Mucosa of descending colon (tissue), 3 donors: ENCODE results near the gene SUPT7L. TPM values are rescaled to one million over a fixed set of nuclear protein-coding genes. Genes with fewer than 3 reads are reported as not detected.

Experiments used
- ATAC-seq: fragments of 200-7000 bp; cut with Tn5 transposase; one replicate; pipeline ENCODE4 v1.9.1; 2020; ENCODE audit warnings: mild to moderate bottlenecking, moderate library complexity
- DNase-seq, 3 donors: peaks; one replicate each; pipeline ENCODE4 v3.0.0-alpha.2; 2020
- H3K36me3 ChIP-seq: fragments of 200-600 bp; one replicate; pipeline ENCODE4 v1.8.0; 2021; ENCODE audit warnings: low read depth, mild to moderate bottlenecking
- H3K4me1 ChIP-seq: fragments of 200-600 bp; one replicate; pipeline ENCODE4 v1.8.0; 2021; ENCODE audit warnings: low read depth, mild to moderate bottlenecking
- H3K4me3 ChIP-seq: fragments of 200-600 bp; one replicate; pipeline ENCODE4 v1.8.0; 2021; ENCODE audit warnings: mild to moderate bottlenecking
- H3K9me3 ChIP-seq: fragments of 200-600 bp; one replicate; pipeline ENCODE4 v1.8.0; 2021; ENCODE audit warnings: mild to moderate bottlenecking
- intact Hi-C, 2 donors: fragments of 100-400 bp; cut with DNase I in 1 of 2; cut with micrococcal nuclease in 1 of 2; formaldehyde crosslinking; loops; one replicate each; pipeline versions ENCODE4 v1.11.0 to v1.11.1; 2022; cut with DNase I, micrococcal nuclease
- total RNA-seq, 3 donors: library from RNA; stranded (reverse); fragmentation: NEBNext Ultra II Directional in 2 of 3; extraction: Animal tissue kit (Norgen Biotek cat#: 25700) in 2 of 3; gene quantifications; one replicate each; pipeline versions ENCODE4 v1.2.1 to v1.2.4, GENCODE V29; 2021 to 2023
- TF ChIP-seq, protein P1 (sequence below): fragments of 200-600 bp; IDR thresholded peaks from one replicate; pipeline ENCODE4 v1.8.0; 2022; ENCODE audit warnings: antibody characterized with exemption, mild to moderate bottlenecking
- donor health status: DM: no; HTN: no; CAD: no; lungs with moderate emphysema.
- donor health status: DM: no; HTN: no; CAD: no.
- donor health status: DM: no; HTN: yes; CAD: no.

The SUPT7L gene
- total RNA-seq, 3 donors from 2014 or later: 19.5 to 30.3 (median 28.1) TPM

DNA sequence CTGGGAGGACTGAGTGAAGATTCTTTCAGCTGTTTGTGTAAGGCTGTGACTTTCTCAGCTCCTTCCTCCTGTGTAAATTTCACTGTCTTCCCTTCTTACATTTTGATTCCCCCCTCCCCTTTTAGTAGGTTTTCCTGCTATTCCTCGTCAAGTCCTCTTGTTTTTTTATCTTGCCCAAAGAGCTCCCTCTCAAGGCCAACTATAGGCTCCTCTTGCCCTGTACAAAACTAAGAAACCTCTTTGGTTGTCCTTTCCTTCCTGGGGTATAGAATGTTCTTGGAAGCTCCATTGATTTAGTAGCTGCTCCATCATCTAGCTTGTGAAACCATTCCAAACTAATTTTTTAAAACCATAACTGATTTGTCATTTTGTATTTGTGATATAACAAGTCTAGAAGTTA lies 41.9 kb downstream of the SUPT7L start:
- Histone ChIP-seq H3K4me3 (no peak overlapping the region), H3K36me3 (no peaks in the 10 kb centered on the region), H3K4me1 (no peaks in the 10 kb centered on the region), H3K9me3 (no peaks in the 10 kb centered on the region)
- intact Hi-C loops: no loop called here
- no peak for ATAC-seq
- no peak for DNase-seq
- TF ChIP-seq, protein P1, sequence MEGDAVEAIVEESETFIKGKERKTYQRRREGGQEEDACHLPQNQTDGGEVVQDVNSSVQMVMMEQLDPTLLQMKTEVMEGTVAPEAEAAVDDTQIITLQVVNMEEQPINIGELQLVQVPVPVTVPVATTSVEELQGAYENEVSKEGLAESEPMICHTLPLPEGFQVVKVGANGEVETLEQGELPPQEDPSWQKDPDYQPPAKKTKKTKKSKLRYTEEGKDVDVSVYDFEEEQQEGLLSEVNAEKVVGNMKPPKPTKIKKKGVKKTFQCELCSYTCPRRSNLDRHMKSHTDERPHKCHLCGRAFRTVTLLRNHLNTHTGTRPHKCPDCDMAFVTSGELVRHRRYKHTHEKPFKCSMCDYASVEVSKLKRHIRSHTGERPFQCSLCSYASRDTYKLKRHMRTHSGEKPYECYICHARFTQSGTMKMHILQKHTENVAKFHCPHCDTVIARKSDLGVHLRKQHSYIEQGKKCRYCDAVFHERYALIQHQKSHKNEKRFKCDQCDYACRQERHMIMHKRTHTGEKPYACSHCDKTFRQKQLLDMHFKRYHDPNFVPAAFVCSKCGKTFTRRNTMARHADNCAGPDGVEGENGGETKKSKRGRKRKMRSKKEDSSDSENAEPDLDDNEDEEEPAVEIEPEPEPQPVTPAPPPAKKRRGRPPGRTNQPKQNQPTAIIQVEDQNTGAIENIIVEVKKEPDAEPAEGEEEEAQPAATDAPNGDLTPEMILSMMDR: no peak

DNA sequence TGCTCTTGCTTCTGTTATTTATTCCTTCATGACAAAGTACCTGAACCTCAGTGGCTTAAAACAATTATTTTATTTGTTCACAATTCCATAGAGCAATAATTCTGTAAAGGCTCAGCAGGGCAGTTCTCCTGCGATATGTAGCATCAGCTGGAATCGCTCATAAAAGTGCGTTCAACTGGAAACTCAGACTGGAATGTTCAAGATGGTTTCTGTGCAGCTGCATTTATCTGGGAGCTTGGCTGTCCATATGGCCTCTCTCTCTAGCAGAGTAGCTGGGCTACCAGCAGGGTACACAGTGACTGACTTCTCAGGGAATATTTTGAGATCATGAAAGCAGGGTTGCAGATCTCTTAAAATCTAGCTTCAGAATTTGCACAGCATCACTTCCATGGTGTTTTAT lies 48.1 kb downstream of the SUPT7L start:
- DNase-seq (no peak), ATAC-seq (no peak)
- Histone ChIP-seq H3K9me3 (no peaks in the 10 kb centered on the region), H3K36me3 (no peaks in the 10 kb centered on the region), H3K4me1 (no peaks in the 10 kb centered on the region), H3K4me3 (no peak overlapping the region)
- intact Hi-C loops: no loop called here
- TF ChIP-seq, protein P1: no peak

DNA sequence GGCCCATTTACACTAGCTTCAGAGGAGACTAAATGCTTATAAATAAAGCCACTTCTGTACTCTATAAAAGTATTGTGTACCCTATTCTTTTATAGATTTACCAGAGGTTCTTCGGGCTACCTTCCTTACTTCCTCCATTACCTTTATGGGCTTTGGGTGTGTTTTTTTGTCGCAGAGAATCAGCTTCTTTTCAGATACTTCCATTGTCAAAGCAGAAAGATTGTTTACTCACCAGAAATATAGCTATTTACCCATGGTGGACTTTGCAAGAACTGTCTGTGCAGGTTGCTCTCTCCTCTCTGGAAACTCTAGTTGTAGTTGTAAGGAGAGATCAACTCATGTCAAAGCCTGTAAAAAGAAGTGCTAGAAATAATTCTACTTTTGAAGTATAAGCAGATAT lies 49.4 kb downstream of the SUPT7L start:
- intact Hi-C loops: no loop called here
- ATAC-seq (peak; percentile 82), DNase-seq (no peak)
- no peaks in the 10 kb centered on the region for H3K4me1 ChIP-seq
- TF ChIP-seq, protein P1: no peak
- no peak overlapping the region for H3K4me3 ChIP-seq
- no peaks in the 10 kb centered on the region for H3K36me3 ChIP-seq
- H3K9me3 ChIP-seq: no peaks in the 10 kb centered on the region

DNA sequence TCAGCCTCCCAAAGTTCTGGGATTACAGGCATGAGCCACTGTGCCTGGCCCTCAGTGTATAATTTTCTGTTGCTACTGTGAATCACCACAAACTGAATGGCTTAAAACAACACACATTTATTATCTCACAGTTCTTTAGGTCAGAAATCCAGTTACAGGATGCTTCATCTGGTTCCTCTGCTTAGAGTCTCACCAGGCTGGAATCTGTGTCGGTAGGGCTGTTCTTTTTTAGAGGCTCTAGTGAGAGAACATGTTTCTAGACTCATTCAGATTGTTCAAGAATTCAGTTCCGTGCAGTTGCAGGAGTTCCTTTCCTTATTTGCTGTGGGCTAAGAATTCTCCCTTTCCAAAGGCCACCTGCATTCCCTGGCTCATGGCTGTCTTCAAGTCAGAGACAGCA lies 56.8 kb downstream of the SUPT7L start:
- no peak for ATAC-seq
- Histone ChIP-seq H3K9me3 (no peaks in the 10 kb centered on the region), H3K4me3 (no peak overlapping the region), H3K4me1 (no peaks in the 10 kb centered on the region), H3K36me3 (no peaks in the 10 kb centered on the region)
- no peak for DNase-seq
- intact Hi-C loops: no loop called here
- TF ChIP-seq, protein P1: no peak

Other genes with a start within 250 kb of the SUPT7L start
- 100 to 1,000 TPM in 1 of 3 donors, 10 to 100 TPM in 2; 68.4 to 104 (median 87.6) TPM for gene NRBP1, start 235.0 kb downstream of the SUPT7L start, total RNA-seq
- 10 to 100 TPM; 43.9 to 93.4 (median 85.1) TPM for gene KRTCAP3, start 221.2 kb downstream of the SUPT7L start, total RNA-seq
- gene IFT172, start 173.9 kb downstream of the SUPT7L start, total RNA-seq: 10 to 100 TPM; 54.4 to 93.7 (median 62.4) TPM
- gene FNDC4, start 168.4 kb downstream of the SUPT7L start, total RNA-seq: 1 to 10 TPM in 2 of 3 donors, under 1 TPM in 1; 0.64 to 3.1 (median 1.7) TPM
- gene GCKR, start 166.8 kb downstream of the SUPT7L start, total RNA-seq: under 1 TPM in 1 of 3 donors, not detected in 2; 0.29 TPM
- 10 to 100 TPM; 14.4 to 37.8 (median 19.7) TPM for gene ZNF512, start 80.6 kb downstream of the SUPT7L start, total RNA-seq
- 1 to 10 TPM; 1.9 to 4.0 (median 2.9) TPM for gene CCDC121, start 34.6 kb downstream of the SUPT7L start, total RNA-seq
- 10 to 100 TPM; 23.3 to 27.8 (median 25.2) TPM for gene GPN1, start 34.6 kb downstream of the SUPT7L start, total RNA-seq
- 10 to 100 TPM; 14.8 to 15.8 (median 15.5) TPM for gene SLC4A1AP, start 275 bp upstream of the SUPT7L start, total RNA-seq
- gene MRPL33, start 108.1 kb upstream of the SUPT7L start, total RNA-seq: 10 to 100 TPM; 43.4 to 88.2 (median 53.8) TPM
- 10 to 100 TPM in 2 of 3 donors, 1 to 10 TPM in 1; 5.9 to 10.6 (median 10.3) TPM for gene RBKS, start 226.8 kb upstream of the SUPT7L start, total RNA-seq
- gene BABAM2, start 227.1 kb upstream of the SUPT7L start, total RNA-seq: 10 to 100 TPM; 34.8 to 42.4 (median 41.3) TPM